ENCODE results near the gene HS6ST2. TPM values are rescaled to one million over a fixed set of nuclear protein-coding genes. Genes with fewer than 3 reads are reported as not detected.

HS6ST2 gene
- under 1 TPM in 3 of 4 donors, not detected in 1; 0.22 to 0.34 (median 0.33) TPM for total RNA-seq

GRCh38 chrX:132958091-132958703 is at the start of gene HS6ST2:
Gene HS6ST2 (minus strand): TSS chrX:132958629.
- no peak for TF ChIP-seq CTCF (IDR thresholded peaks at IDR 0.05; ENCODE audit: low read depth)

- no peak for TF ChIP-seq CTCF (IDR thresholded peaks at IDR 0.05; ENCODE audit: low read depth)
Measured at GRCh38 chrX:133007458-133007857, 49.0 kb upstream of the HS6ST2 start.

GRCh38 chrX:133005616-133006015 is 47.2 kb upstream of the HS6ST2 start:
- TF ChIP-seq CTCF (IDR thresholded peaks at IDR 0.05; ENCODE audit: low read depth), result no peak

GRCh38 chrX:133005042-133005441 is 46.6 kb upstream of the HS6ST2 start:
- no peak for TF ChIP-seq CTCF (IDR thresholded peaks at IDR 0.05; ENCODE audit: low read depth)

GRCh38 chrX:132999209-132999608 is 40.8 kb upstream of the HS6ST2 start:
- no peak for TF ChIP-seq CTCF (IDR thresholded peaks at IDR 0.05; ENCODE audit: low read depth)

- no peak for TF ChIP-seq CTCF (IDR thresholded peaks at IDR 0.05; ENCODE audit: low read depth)
Measured at GRCh38 chrX:132990835-132991234, 32.4 kb upstream of the HS6ST2 start.

GRCh38 chrX:132986556-132986955 is 28.1 kb upstream of the HS6ST2 start:
- TF ChIP-seq CTCF (IDR thresholded peaks at IDR 0.05; ENCODE audit: low read depth), result no peak

Data from subcutaneous adipose tissue (tissue), 4 donors.